GM18909 (cell line): ENCODE measurements around the gene BUB1B.
"Not testable (repeated sequence)": the region's sequence is repeated elsewhere in the genome, so short reads cannot be mapped to it uniquely, and the experiment has no call there.

Experiments
- ATAC-seq: cut with Tn5 transposase; IDR thresholded peaks from one replicate; pipeline ENCODE4 v1.9.1; 2021; ENCODE audit warnings: mild to moderate bottlenecking; ENCODE audit not compliant: unreplicated experiment, poor library complexity

BUB1B gene

GRCh38 chr15:40134885-40135284 is 26.0 kb upstream of the BUB1B start:
- ATAC-seq = no peak

- ATAC-seq = not testable (repeated sequence)
These were observed 24.9 kb upstream of the BUB1B start for GRCh38 chr15:40135846-40136450.

GRCh38 chr15:40136470-40137302 is 24.2 kb upstream of the BUB1B start:
- ATAC-seq = no peak

- ATAC-seq = no peak
These were observed 23.3 kb upstream of the BUB1B start for GRCh38 chr15:40137303-40138200.

- ATAC-seq = not testable (repeated sequence)
These were observed 22.7 kb upstream of the BUB1B start for GRCh38 chr15:40138201-40138570.

- ATAC-seq = no peak
These were observed 18.4 kb upstream of the BUB1B start for GRCh38 chr15:40142428-40142827.

- ATAC-seq = no peak
These were observed 14.8 kb upstream of the BUB1B start for GRCh38 chr15:40146037-40146436.

GRCh38 chr15:40149339-40149738 is 11.5 kb upstream of the BUB1B start:
- ATAC-seq = no peak

GRCh38 chr15:40150163-40150925 is 10.5 kb upstream of the BUB1B start:
- ATAC-seq = no peak

GRCh38 chr15:40151499-40151898 is 9.4 kb upstream of the BUB1B start:
- no peak for ATAC-seq

- no peak for ATAC-seq
These were observed 8.9 kb upstream of the BUB1B start for GRCh38 chr15:40151991-40152390.

GRCh38 chr15:40154821-40155220 is 6.0 kb upstream of the BUB1B start:
- not testable (repeated sequence) for ATAC-seq

GRCh38 chr15:40155270-40155910 is 5.5 kb upstream of the BUB1B start:
- ATAC-seq = no peak

- ATAC-seq = no peak
These were observed 3.0 kb upstream of the BUB1B start for GRCh38 chr15:40157778-40158447.

- no peak for ATAC-seq
These were observed 848 bp upstream of the BUB1B start for GRCh38 chr15:40160021-40160420.

GRCh38 chr15:40161693-40162391 is 973 bp downstream of the BUB1B start:
- ATAC-seq = no peak

GRCh38 chr15:40162552-40162951 is 1.7 kb downstream of the BUB1B start:
- no peak for ATAC-seq

- no peak for ATAC-seq
These were observed 3.0 kb downstream of the BUB1B start for GRCh38 chr15:40163657-40164416.
